ENCODE results near the gene ST3GAL2. TPM values are rescaled to one million over a fixed set of nuclear protein-coding genes. Genes with fewer than 3 reads are reported as not detected.

Gene ST3GAL2
- total RNA-seq, 1 experiment from 2014 or later = 45.9 TPM

GRCh38 chr16:70453892-70454221 lies 15.0 kb upstream of the ST3GAL2 start:
- DNase-seq = no peak

More at GRCh38 chr16:70453892-70454221, 15.0 kb upstream of the ST3GAL2 start:
- Histone ChIP-seq H3T11ph (ENCODE audit: low read length) (no peak overlapping the region), H2BK5ac (ENCODE audit: insufficient read length, low read length) (no peak overlapping the region), H3K9me3 (ENCODE audit: control insufficient read depth, low read depth, low read length) (no peaks in the 10 kb centered on the region), H3K4me2 (ENCODE audit: insufficient read depth, insufficient read length, low read length) (peak overlapping the region; percentile 77), H3K9ac (ENCODE audit: extremely low read depth, insufficient read length, low read length) (peak overlapping the region; percentile 77), H2BK15ac (ENCODE audit: low read depth, low read length) (no peak overlapping the region), H3K18ac (ENCODE audit: insufficient read length, low read depth, low read length) (no peak overlapping the region), H2AFZ (ENCODE audit: low read length) (peak overlapping the region; percentile 92), H4K5ac (ENCODE audit: insufficient read length, low read depth, low read length) (no peak overlapping the region), H4K20me1 (ENCODE audit: control insufficient read depth, insufficient read depth, insufficient read length) (no peaks in the 10 kb centered on the region), H3K79me1 (ENCODE audit: insufficient read depth, low read depth, low read length, poor library complexity, severe bottlenecking) (no peaks in the 10 kb centered on the region), H2AK5ac (ENCODE audit: insufficient read length, low read length) (no peak overlapping the region), H3K56ac (ENCODE audit: insufficient read length, low read depth, low read length) (no peak overlapping the region), H3K23ac (ENCODE audit: insufficient read length, low read depth, low read length) (no peak overlapping the region), H3K4me1 (ENCODE audit: insufficient read depth, low read length) (no peaks in the 10 kb centered on the region), H4K8ac (replicated peaks; ENCODE audit: insufficient read length, low read depth, low read length) (no peak overlapping the region), H3K79me2 (ENCODE audit: insufficient read depth, low read length) (no peaks in the 10 kb centered on the region), H2BK120ac (ENCODE audit: low read depth, low read length, poor library complexity, severe bottlenecking) (no peak overlapping the region), H3K4ac (ENCODE audit: low read depth, low read length) (no peak overlapping the region), H3K27me3 (ENCODE audit: insufficient read depth, low read length) (no peaks in the 10 kb centered on the region), H3K27ac (ENCODE audit: insufficient read length, low read depth, low read length) (no peak overlapping the region), H3K14ac (ENCODE audit: insufficient read depth, low read length) (no peak overlapping the region), H3K23me2 (ENCODE audit: insufficient read length, low read depth, low read length, poor library complexity, severe bottlenecking) (no peaks in the 10 kb centered on the region), H2BK12ac (ENCODE audit: insufficient read length, low read depth, low read length) (no peak overlapping the region), H4K91ac (ENCODE audit: insufficient read length, low read depth, low read length) (no peak overlapping the region), H2BK20ac (ENCODE audit: low read depth, low read length, poor library complexity, severe bottlenecking) (no peak overlapping the region)
- WGBS (ENCODE audit: extremely low coverage, insufficient read length, low lambda C conversion rate) = no CpG with 5 or more reads among the region's 8 CpGs
- no peak for TF ChIP-seq CTCF (conservative IDR thresholded peaks at IDR 0.05)
- Mint-ChIP-seq H3K36me3 (ENCODE audit: insufficient read depth in 1 of 3, low read depth in 3 of 3) (no peaks in the 10 kb centered on the region), H3K4me1 (peaks cover 10 to 15% of the 10 kb centered on the region in 2 experiments), H3K9me3 (no peaks in the 10 kb centered on the region), H3K4me3 (peak overlapping the region; percentile 84 to 87), H3K27ac (peak overlapping the region; percentile 92 to 98 (median 93)), H3K27me3 (ENCODE audit: low read depth) (no peaks in the 10 kb centered on the region; the same call in 1 of the 2 replicates)
